ENCODE results near the gene STAG1.

- TF ChIP-seq, protein P1, sequence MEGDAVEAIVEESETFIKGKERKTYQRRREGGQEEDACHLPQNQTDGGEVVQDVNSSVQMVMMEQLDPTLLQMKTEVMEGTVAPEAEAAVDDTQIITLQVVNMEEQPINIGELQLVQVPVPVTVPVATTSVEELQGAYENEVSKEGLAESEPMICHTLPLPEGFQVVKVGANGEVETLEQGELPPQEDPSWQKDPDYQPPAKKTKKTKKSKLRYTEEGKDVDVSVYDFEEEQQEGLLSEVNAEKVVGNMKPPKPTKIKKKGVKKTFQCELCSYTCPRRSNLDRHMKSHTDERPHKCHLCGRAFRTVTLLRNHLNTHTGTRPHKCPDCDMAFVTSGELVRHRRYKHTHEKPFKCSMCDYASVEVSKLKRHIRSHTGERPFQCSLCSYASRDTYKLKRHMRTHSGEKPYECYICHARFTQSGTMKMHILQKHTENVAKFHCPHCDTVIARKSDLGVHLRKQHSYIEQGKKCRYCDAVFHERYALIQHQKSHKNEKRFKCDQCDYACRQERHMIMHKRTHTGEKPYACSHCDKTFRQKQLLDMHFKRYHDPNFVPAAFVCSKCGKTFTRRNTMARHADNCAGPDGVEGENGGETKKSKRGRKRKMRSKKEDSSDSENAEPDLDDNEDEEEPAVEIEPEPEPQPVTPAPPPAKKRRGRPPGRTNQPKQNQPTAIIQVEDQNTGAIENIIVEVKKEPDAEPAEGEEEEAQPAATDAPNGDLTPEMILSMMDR (conservative IDR thresholded peaks at IDR 0.05; ENCODE audit: low read length): no peak
- no peak for TF ChIP-seq EZH2phosphoT487 (IDR thresholded peaks at IDR 0.05; ENCODE audit: borderline replicate concordance)
Observed at GRCh38 chr3:136495213-136495612, 257.0 kb downstream of the STAG1 start.

All from Loucy (cell line).